Heart left ventricle (tissue), 16 donors: ENCODE measurements around the gene C4BPB. TPM values are rescaled to one million over a fixed set of nuclear protein-coding genes. Genes with fewer than 3 reads are reported as not detected.

Experiments
- ATAC-seq, 4 donors: fragments of 200-7000 bp; cut with Tn5 transposase; one replicate each; pipeline ENCODE4 v1.9.1; 2020 to 2022; ENCODE audit warnings: moderate library complexity in 4 of 4, mild to moderate bottlenecking in 3 of 4, moderate number of reproducible peaks in 1 of 4
- DNase-seq, 5 donors: peaks; one replicate each; pipeline ENCODE4 v3.0.0-alpha.2; 2020
- H3K27ac ChIP-seq, 12 donors: fragments of 200-600 bp; sonication (generic) in 4 of 12; one replicate each; pipeline versions ENCODE4 v1.5.0 to v1.8.0; 2016 to 2022; ENCODE audit warnings: mild to moderate bottlenecking in 2 of 12
- H3K27me3 ChIP-seq, 9 donors: fragments of 200-600 bp; sonication (generic) in 2 of 9; one replicate each; pipeline versions ENCODE4 v1.5.1 to v1.8.0; 2016 to 2022; ENCODE audit warnings: mild to moderate bottlenecking in 3 of 9
- H3K36me3 ChIP-seq, 9 donors: fragments of 200-600 bp; sonication (generic) in 2 of 9; one replicate each; pipeline versions ENCODE4 v1.5.0 to v1.8.0; 2018 to 2022; ENCODE audit warnings: mild to moderate bottlenecking in 2 of 9
- H3K4me1 ChIP-seq, 12 donors: fragments of 200-600 bp; sonication (generic) in 4 of 12; one replicate each; pipeline versions ENCODE4 v1.5.0 to v1.8.0; 2016 to 2022; ENCODE audit warnings: mild to moderate bottlenecking in 3 of 12
- H3K4me3 ChIP-seq, 12 donors: fragments of 200-600 bp; sonication (generic) in 4 of 12; one replicate each; pipeline versions ENCODE4 v1.5.0 to v1.8.0; 2017 to 2022; ENCODE audit warnings: mild to moderate bottlenecking in 9 of 12, moderate library complexity in 4 of 12
- H3K9me3 ChIP-seq, 12 donors: fragments of 200-600 bp; sonication (generic) in 4 of 12; one replicate each; pipeline versions ENCODE4 v1.5.0 to v1.8.0; 2016 to 2022; ENCODE audit warnings: mild to moderate bottlenecking in 1 of 12
- CTCF ChIP-seq, 12 donors: fragments of 200-600 bp; sonication (generic) in 4 of 12; IDR thresholded peaks; one replicate each; pipeline versions ENCODE4 v1.5.0 to v1.8.0; 2018 to 2022; ENCODE audit warnings: antibody characterized with exemption in 12 of 12, mild to moderate bottlenecking in 5 of 12
- POLR2A ChIP-seq, 2 donors: fragments of 450-650 bp; IDR thresholded peaks; one replicate each; pipeline ENCODE4 v1.6.1; 2017; ENCODE audit warnings: antibody characterized with exemption in 2 of 2, mild to moderate bottlenecking in 2 of 2, moderate library complexity in 2 of 2
- WGBS, 4 donors: extraction: QIAGEN DNeasy Blood & Tissue Kit in 2 of 4; methylation state at CpG; one replicate each; pipeline versions ENCODE4 v1.1.5 to v1.1.7; 2013 to 2018; 5-methylcytosine and 5-hydroxymethylcytosine counted together
- intact Hi-C, 10 donors: fragments of 100-400 bp; cut with DNase I; formaldehyde crosslinking; loops; one replicate each; pipeline versions ENCODE4 v1.11.1 to v1.14.2; 2022
- polyA plus RNA-seq, 2 donors: library from polyadenylated mRNA; stranded (reverse); fragments of 200-250 nt; gene quantifications; one replicate each; pipeline ENCODE4 v1.2.3, GENCODE V29; 2013
- total RNA-seq, 9 donors: library from RNA; depleted of rRNA in 2 of 9; stranded (reverse); fragments of >200 nt in 2 of 9; fragmentation: NEBNext Ultra II Directional in 3 of 9; extraction: Animal tissue kit (Norgen Biotek cat#: 25700) in 3 of 9; gene quantifications; one replicate each; pipeline versions ENCODE4 v1.1.0 to v1.2.4, GENCODE V29; 2016 to 2023
- donor health status: ischemic (EF 13 %, LVEDD 7.1; RV severe dilation, severe dysfunction).
- donor health status: healthy with polysubstance abuse.
- donor health status: DM: no; HTN: yes; CAD: no.
- donor health status: DM: no; HTN: no; CAD: no.
- donor health status: ischemic (EF 25% LVEDD 6.9; RV normal size, moderate dysfunction).
- donor health status: ischemic (EF 25% LVEDD 5.7; RV mildly dilated, moderate dysfunction).
- donor health status: healthy.
- donor health status: DM: yes; HTN: yes; CAD: no.
- donor health status: ischemic (EF 35%, LVEDD 5.7; RV mildly dilated, moderate dysfunction).
- donor health status: nonischemic (EF 11% LVEDD 7.7; RV severe dilation, severe dysfunction).
- donor health status: DM: yes; HTN: yes; CAD: no.
- donor health status: PGD.
- donor health status: ischemic (EF 29% LVEDD 5.4; RV normal size, mild dysfunction).
- donor health status: nonischemic (EF 23%, LVEDD 6.1; RV moderate dilation, normal function).

C4BPB gene
- total and polyA plus RNA-seq, 11 donors, result 0.20 to 3.3 (median 1.3) TPM; not detected in 8

- intact Hi-C loops, result loop anchor here in 3 of 10 donors (1.0 to 10.0 kb wide), 3 partner anchors 28 to 166 kb away; no protein-coding TSS in a partner anchor
- WGBS, 4 donors, result 79 to 86% (median 82%) methylated on average over 11 of the region's 11 CpGs
- H3K4me1 ChIP-seq, result peaks cover 0 to 41% (median 11%) of the 10 kb centered on the region in 12 donors
These were observed 10.0 kb upstream of the C4BPB start for GRCh38 chr1:207078578-207079132.

GRCh38 chr1:207079706-207080241, 8.9 kb upstream of the C4BPB start:
- Histone ChIP-seq H3K9me3 (no peaks in the 10 kb centered on the region), H3K27me3 (no peaks in the 10 kb centered on the region), H3K36me3 (peaks cover 0 to 63% (median 25%) of the 10 kb centered on the region in 9 donors), H3K4me1 (peaks cover 0 to 30% (median 11%) of the 10 kb centered on the region in 12 donors), H3K4me3 (no peak overlapping the region), H3K27ac (no peak overlapping the region)
- intact Hi-C loops, result loop anchor here in 6 of 10 donors (5.0 to 10.0 kb wide), 7 partner anchors 165 to 423 kb away; partner anchors contain the start of genes CD55 (in 2 of the 6) and CR1 (in 2 of the 6)
- ATAC-seq (no peak), DNase-seq (no peak)
- 71 to 89% (median 79%) methylated on average over 6 of the region's 6 CpGs for WGBS, 4 donors
- TF ChIP-seq CTCF (IDR thresholded peaks at IDR 0.05) (no peak), POLR2A (IDR thresholded peaks at IDR 0.05) (no peak)

More at GRCh38 chr1:207078578-207079132, 10.0 kb upstream of the C4BPB start:
- H3K9me3 ChIP-seq, result no peaks in the 10 kb centered on the region
- TF ChIP-seq POLR2A (IDR thresholded peaks at IDR 0.05) (no peak), CTCF (IDR thresholded peaks at IDR 0.05) (no peak)
- H3K4me3 ChIP-seq, result no peak overlapping the region
- H3K27me3 ChIP-seq, result no peaks in the 10 kb centered on the region
- DNase-seq, result no peak
- H3K36me3 ChIP-seq, result peaks cover 0 to 74% (median 25%) of the 10 kb centered on the region in 9 donors
- peak in 1 of 4 donors; percentile 12 for ATAC-seq
- H3K27ac ChIP-seq, result no peak overlapping the region

GRCh38 chr1:207081088-207081487, 7.6 kb upstream of the C4BPB start:
- H3K4me1 ChIP-seq, result peaks cover 0 to 24% (median 10%) of the 10 kb centered on the region in 12 donors

More at GRCh38 chr1:207081088-207081487, 7.6 kb upstream of the C4BPB start:
- Histone ChIP-seq H3K27ac (no peak overlapping the region), H3K27me3 (no peaks in the 10 kb centered on the region), H3K4me3 (no peak overlapping the region), H3K36me3 (peaks cover 0 to 50% (median 15%) of the 10 kb centered on the region in 9 donors), H3K9me3 (no peaks in the 10 kb centered on the region)
- intact Hi-C loops, result loop anchor here in 5 of 10 donors (5.0 to 10.0 kb wide), 5 partner anchors 241 to 421 kb away; partner anchors contain the start of genes CD55 (in 2 of the 5) and CR1 (in 2 of the 5)
- no peak for TF ChIP-seq CTCF (IDR thresholded peaks at IDR 0.05)
- no peak for TF ChIP-seq POLR2A (IDR thresholded peaks at IDR 0.05)
- no peak for DNase-seq
- WGBS, 4 donors, result 45 to 61% (median 49%) methylated on average over 2 of the region's 2 CpGs
- ATAC-seq, result no peak
